ENCODE results near the gene BTN3A1.
"Not testable (repeated sequence)": the region's sequence is repeated elsewhere in the genome, so short reads cannot be mapped to it uniquely, and the experiment has no call there.

The BTN3A1 gene

GRCh38 chr6:26422329-26422728 is 20.3 kb downstream of the BTN3A1 start:
- TF ChIP-seq CTCF (IDR thresholded peaks at IDR 0.05; ENCODE audit: extremely low read depth, missing control alignments): no peak

DNA sequence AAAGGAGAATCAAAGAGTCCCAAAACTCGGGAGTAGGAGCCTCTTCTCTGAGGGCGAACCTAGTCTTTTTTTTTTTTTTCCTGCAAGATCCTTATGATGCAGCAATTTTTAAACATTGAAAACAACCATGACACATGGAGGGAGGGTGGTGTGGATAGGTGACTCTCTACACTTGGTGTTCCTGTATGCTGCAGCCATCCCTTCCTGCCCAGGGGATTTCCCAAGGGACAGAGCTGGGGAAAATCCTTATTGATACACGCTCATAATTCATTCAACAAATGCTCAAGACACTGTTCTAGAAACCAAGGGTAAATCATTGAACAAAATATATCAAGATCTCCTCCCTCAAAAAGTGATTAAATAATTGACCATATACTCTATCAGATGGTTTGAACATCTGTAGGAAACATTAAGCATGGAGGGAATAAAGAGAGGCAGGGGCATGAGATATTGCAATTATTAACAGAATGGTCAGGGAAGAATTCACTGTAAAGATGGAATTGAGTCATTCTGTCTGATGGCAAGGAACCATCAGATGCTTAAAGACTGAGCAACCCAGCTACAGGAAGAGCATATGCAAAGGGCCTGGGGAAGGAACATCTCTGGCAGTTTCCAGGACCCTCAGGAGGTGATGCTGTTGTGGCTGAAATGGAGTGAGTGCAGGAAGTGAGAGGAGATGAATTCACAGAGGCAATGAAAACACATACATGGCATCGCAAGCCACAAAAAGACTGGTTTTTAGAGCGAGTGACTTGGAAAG is 24.8 kb downstream of the BTN3A1 start:
- no peak for TF ChIP-seq CTCF (IDR thresholded peaks at IDR 0.05; ENCODE audit: extremely low read depth, missing control alignments)
- no peak for DNase-seq (ENCODE audit: low spot score)

More at GRCh38 chr6:26422329-26422728, 20.3 kb downstream of the BTN3A1 start:
- DNase-seq (ENCODE audit: low spot score): no peak

GRCh38 chr6:26427451-26427809 is 25.4 kb downstream of the BTN3A1 start:
- TF ChIP-seq CTCF (IDR thresholded peaks at IDR 0.05; ENCODE audit: extremely low read depth, missing control alignments): no peak
- DNase-seq (ENCODE audit: low spot score): no peak

DNA sequence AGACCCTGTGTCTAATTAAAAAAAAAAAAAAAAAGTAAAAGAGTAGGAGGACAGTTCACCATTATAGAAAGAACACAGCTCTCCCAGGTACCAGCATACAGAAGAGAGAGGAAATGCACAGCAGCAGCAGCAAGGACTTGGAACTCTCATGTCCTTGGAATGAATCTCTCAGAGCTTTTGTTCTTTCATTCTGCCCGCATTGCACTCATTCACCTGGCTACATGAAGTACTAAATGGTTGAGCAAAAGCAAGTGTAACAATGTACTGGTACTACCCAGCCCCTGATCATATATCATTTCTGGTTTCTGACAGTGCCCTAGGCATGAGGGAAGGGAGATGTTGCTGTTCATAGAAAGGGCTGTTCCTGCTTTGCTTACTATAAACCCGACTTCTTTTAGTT is 26.1 kb downstream of the BTN3A1 start:
- no peak for TF ChIP-seq CTCF (IDR thresholded peaks at IDR 0.05; ENCODE audit: extremely low read depth, missing control alignments)
- no peak for DNase-seq (ENCODE audit: low spot score)

- no peak for DNase-seq (ENCODE audit: low spot score)
- no peak for TF ChIP-seq CTCF (IDR thresholded peaks at IDR 0.05; ENCODE audit: extremely low read depth, missing control alignments)
Observed at GRCh38 chr6:26430787-26431186, 28.7 kb downstream of the BTN3A1 start.

DNA sequence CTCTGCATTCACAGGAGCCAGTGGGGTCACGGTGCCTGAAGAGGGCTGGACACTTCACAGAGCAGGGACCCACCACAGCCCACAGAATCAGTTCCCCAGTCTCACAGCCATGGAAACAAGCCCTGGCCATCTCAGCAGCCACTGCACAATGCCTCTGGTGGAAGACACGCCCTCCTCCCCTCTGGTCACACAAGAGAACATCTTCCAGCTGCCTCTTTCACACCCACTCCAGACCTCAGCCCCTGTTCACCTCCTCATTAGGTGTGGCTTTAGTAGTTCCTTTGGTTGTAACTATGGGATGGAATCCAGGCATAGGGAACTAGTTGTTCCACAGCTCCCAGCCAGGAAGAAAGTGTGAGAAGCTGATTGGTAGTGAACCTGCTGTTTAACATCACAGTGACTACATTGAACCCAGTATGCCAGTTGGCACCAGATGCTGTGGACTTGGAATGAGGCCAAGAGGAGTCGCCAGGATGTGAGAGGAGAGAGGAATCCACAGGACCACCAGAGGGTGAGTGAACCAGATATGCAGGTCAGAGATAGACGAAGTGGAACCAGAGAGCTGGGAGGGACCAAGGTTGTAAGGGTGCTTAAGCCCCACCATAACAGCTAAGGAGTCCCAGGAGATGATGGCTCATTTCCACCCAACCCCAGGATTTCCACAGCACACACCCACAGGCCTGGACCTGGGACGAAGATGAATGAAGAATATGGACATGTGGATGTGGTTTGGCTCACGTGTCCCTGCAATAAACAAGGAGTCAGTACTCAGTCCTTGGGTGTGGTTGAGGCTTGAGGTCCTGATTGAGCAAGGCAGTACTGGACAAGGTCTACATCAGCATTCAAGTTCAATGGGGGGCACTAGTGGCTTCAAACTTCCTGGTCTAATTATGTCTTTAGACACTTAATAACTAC is 29.4 kb downstream of the BTN3A1 start:
- no peak for TF ChIP-seq CTCF (IDR thresholded peaks at IDR 0.05; ENCODE audit: extremely low read depth, missing control alignments)
- no peak for DNase-seq (ENCODE audit: low spot score)

DNA sequence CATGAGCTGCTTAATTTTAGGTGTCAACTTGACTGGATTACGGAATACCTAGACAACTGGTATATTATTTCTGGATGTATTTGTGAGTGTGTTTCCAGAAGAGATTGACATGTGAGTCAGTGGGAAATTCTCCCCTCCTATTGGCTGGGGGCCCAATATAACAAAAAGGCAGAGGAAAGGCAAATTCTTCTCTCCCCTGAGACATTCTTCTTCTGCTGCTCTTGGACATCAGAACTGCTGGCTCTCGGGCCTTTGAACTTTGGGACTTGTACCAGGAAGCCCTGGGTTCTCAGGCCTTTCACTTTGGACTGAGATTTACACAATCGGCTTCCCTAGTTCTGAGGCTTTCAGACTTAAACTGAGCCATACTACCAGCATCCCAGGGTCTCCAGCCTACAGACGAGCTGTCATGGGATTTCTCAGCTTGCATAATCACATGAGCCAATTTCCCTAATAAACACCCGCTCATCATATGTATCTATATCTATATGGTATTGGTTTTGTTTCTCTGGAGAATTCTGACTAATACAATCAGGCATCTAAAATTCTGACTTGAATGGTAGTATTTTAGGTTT is 30.6 kb downstream of the BTN3A1 start:
- DNase-seq (ENCODE audit: low spot score): no peak
- TF ChIP-seq CTCF (IDR thresholded peaks at IDR 0.05; ENCODE audit: extremely low read depth, missing control alignments): no peak

- not testable (repeated sequence) for DNase-seq (ENCODE audit: low spot score)
Observed at GRCh38 chr6:26433680-26434079, 31.6 kb downstream of the BTN3A1 start.
